ENCODE results near the gene PLAGL1. TPM values are rescaled to one million over a fixed set of nuclear protein-coding genes. Genes with fewer than 3 reads are reported as not detected.

Gene PLAGL1
- total RNA-seq, 1 donor from 2014 or later: 103 TPM

GRCh38 chr6:144033816-144034735 lies 26.0 kb upstream of the PLAGL1 start:
- peaks cover 30% of the 10 kb centered on the region for H3K27me3 Mint-ChIP-seq (ENCODE audit: unreplicated experiment)
- peaks cover 13% of the 10 kb centered on the region for H3K9me3 Mint-ChIP-seq (ENCODE audit: unreplicated experiment)
- no peak for DNase-seq (ENCODE audit: extremely low spot score, unreplicated experiment)
- TF ChIP-seq, protein P1, sequence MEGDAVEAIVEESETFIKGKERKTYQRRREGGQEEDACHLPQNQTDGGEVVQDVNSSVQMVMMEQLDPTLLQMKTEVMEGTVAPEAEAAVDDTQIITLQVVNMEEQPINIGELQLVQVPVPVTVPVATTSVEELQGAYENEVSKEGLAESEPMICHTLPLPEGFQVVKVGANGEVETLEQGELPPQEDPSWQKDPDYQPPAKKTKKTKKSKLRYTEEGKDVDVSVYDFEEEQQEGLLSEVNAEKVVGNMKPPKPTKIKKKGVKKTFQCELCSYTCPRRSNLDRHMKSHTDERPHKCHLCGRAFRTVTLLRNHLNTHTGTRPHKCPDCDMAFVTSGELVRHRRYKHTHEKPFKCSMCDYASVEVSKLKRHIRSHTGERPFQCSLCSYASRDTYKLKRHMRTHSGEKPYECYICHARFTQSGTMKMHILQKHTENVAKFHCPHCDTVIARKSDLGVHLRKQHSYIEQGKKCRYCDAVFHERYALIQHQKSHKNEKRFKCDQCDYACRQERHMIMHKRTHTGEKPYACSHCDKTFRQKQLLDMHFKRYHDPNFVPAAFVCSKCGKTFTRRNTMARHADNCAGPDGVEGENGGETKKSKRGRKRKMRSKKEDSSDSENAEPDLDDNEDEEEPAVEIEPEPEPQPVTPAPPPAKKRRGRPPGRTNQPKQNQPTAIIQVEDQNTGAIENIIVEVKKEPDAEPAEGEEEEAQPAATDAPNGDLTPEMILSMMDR (IDR thresholded peaks at IDR 0.05): no peak
- H3K27ac Mint-ChIP-seq (ENCODE audit: unreplicated experiment): no peak overlapping the region
- peaks cover 12% of the 10 kb centered on the region for H3K4me1 Mint-ChIP-seq (ENCODE audit: unreplicated experiment)
- H3K36me3 Mint-ChIP-seq (ENCODE audit: unreplicated experiment): no peaks in the 10 kb centered on the region
- no peak overlapping the region for H3K4me3 Mint-ChIP-seq (ENCODE audit: unreplicated experiment)

GRCh38 chr6:144029452-144029851 lies 21.4 kb upstream of the PLAGL1 start:
- TF ChIP-seq, protein P1 (IDR thresholded peaks at IDR 0.05): no peak
- no peak for DNase-seq (ENCODE audit: extremely low spot score, unreplicated experiment)
- no peak overlapping the region for H3K27ac Mint-ChIP-seq (ENCODE audit: unreplicated experiment)
- H3K9me3 Mint-ChIP-seq (ENCODE audit: unreplicated experiment): peaks cover 13% of the 10 kb centered on the region
- peaks cover 65% of the 10 kb centered on the region for H3K27me3 Mint-ChIP-seq (ENCODE audit: unreplicated experiment)
- no peaks in the 10 kb centered on the region for H3K4me1 Mint-ChIP-seq (ENCODE audit: unreplicated experiment)
- H3K4me3 Mint-ChIP-seq (ENCODE audit: unreplicated experiment): no peak overlapping the region
- no peaks in the 10 kb centered on the region for H3K36me3 Mint-ChIP-seq (ENCODE audit: unreplicated experiment)

DNA sequence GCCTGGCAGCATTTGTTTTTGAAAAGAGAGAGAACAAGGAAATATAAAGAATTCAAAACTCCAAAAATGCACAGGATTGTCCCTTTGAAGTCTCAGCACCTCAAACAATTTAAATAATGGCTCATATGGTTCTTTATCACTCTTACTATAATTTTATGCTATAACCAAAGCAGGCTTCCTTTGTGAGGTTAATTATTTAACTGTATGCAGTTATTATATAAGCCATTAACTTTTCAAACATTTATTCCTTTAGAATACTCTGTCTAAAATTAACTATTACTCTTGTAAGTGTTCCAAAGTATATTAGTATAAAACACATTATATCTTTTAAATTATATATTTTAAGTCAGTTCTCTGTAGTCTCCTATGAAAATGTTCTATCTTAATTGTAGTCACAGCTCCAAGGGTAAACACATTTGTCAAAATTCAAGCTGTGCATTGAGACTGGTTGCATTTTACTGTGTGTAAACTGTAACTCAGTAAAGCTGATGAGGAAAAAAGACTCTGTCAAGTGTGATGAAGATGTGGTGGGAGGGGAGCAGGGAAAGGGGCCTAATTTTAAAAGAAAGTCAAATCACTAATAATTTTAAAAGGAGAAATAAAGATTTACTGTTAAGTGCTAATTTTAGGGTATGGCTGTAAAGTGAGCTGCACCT lies 20.0 kb upstream of the PLAGL1 start:
- Mint-ChIP-seq H3K4me3 (ENCODE audit: unreplicated experiment) (no peak overlapping the region), H3K27ac (ENCODE audit: unreplicated experiment) (no peak overlapping the region), H3K9me3 (ENCODE audit: unreplicated experiment) (peaks cover 7% of the 10 kb centered on the region), H3K4me1 (ENCODE audit: unreplicated experiment) (no peaks in the 10 kb centered on the region), H3K36me3 (ENCODE audit: unreplicated experiment) (no peaks in the 10 kb centered on the region), H3K27me3 (ENCODE audit: unreplicated experiment) (peaks cover 69% of the 10 kb centered on the region)
- TF ChIP-seq, protein P1 (IDR thresholded peaks at IDR 0.05): no peak
- DNase-seq (ENCODE audit: extremely low spot score, unreplicated experiment): no peak

GRCh38 chr6:144023216-144023615 lies 15.2 kb upstream of the PLAGL1 start:
- Mint-ChIP-seq H3K4me3 (ENCODE audit: unreplicated experiment) (no peak overlapping the region), H3K36me3 (ENCODE audit: unreplicated experiment) (no peaks in the 10 kb centered on the region), H3K27ac (ENCODE audit: unreplicated experiment) (no peak overlapping the region), H3K4me1 (ENCODE audit: unreplicated experiment) (no peaks in the 10 kb centered on the region), H3K9me3 (ENCODE audit: unreplicated experiment) (no peaks in the 10 kb centered on the region), H3K27me3 (ENCODE audit: unreplicated experiment) (peaks cover 70% of the 10 kb centered on the region)
- TF ChIP-seq, protein P1 (IDR thresholded peaks at IDR 0.05): no peak
- DNase-seq (ENCODE audit: extremely low spot score, unreplicated experiment): no peak

DNA sequence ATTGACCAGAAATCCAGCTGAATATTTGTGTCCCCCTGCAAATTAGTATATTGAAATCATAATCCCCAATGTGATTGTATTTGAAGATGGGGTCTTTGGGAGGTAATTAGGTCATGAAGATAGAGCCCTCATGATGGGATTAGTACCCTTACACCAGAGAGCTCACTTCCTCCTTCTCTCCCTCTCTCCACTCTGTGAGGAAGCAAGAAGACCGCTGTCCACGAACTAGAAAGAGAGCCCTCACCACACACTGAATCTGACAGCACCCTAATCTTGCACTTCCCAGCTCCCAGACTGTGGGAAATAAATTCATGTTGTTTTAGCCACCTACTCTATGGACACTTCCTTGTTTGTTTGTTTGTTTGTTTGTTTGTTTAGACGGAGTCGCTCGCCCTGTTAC lies 11.9 kb upstream of the PLAGL1 start:
- no peak overlapping the region for H3K4me3 Mint-ChIP-seq (ENCODE audit: unreplicated experiment)
- no peaks in the 10 kb centered on the region for H3K9me3 Mint-ChIP-seq (ENCODE audit: unreplicated experiment)

More for the DNA sequence above, 11.9 kb upstream of the PLAGL1 start:
- Mint-ChIP-seq H3K4me1 (ENCODE audit: unreplicated experiment) (no peaks in the 10 kb centered on the region), H3K27ac (ENCODE audit: unreplicated experiment) (no peak overlapping the region), H3K27me3 (ENCODE audit: unreplicated experiment) (peaks cover 71% of the 10 kb centered on the region), H3K36me3 (ENCODE audit: unreplicated experiment) (no peaks in the 10 kb centered on the region)
- DNase-seq (ENCODE audit: extremely low spot score, unreplicated experiment): no peak
- TF ChIP-seq, protein P1 (IDR thresholded peaks at IDR 0.05): no peak
